ENCODE data around the gene KIF20A.
"Not testable (repeated sequence)": the region's sequence is repeated elsewhere in the genome, so short reads cannot be mapped to it uniquely, and the experiment has no call there.

DNA sequence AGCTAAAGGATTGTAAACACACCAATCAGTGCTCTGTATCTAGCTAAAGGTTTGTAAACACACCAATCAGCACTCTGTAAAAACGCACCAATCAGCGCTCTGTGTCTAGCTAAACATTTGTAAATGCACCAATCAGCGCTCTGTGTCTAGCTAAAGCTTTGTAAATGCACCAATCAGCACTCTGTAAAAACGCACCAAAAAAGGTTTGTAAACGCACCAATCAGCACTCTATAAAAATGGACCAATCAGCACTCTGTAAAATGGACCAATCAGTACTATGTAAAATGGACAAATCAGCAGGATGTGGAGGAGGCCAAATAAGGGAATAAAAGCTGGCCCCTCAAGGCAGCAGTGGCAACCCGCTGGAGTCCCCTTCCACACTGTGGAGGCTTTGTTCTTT, 35.3 kb upstream of the KIF20A start:
- not testable (repeated sequence) for TF ChIP-seq CTCF, POLR2A (IDR thresholded peaks at IDR 0.05)

Measured in ovary (tissue), 3 donors.